IPS DF 6.9 (cell line): ENCODE measurements around the gene SLC26A8.

Experiments
- DNase-seq: peaks from one replicate; pipeline ENCODE4 v3.0.0-alpha.2; 2013; ENCODE audit warnings: low read depth, low spot score
- H3K27ac ChIP-seq: one replicate; pipeline ENCODE4 v1.5.1; 2013; ENCODE audit warnings: low read length, control low read depth
- H3K27me3 ChIP-seq: 2 replicates; pipeline ENCODE4 v1.6.1; 2013; ENCODE audit warnings: mild to moderate bottlenecking, low read length; ENCODE audit not compliant: control insufficient read depth, insufficient read depth
- H3K36me3 ChIP-seq: 2 replicates; pipeline ENCODE4 v1.6.1; 2013; ENCODE audit warnings: low read length; ENCODE audit not compliant: control insufficient read depth, insufficient read depth
- H3K4me1 ChIP-seq: 2 replicates; pipeline ENCODE4 v1.6.1; 2013; ENCODE audit warnings: low read length; ENCODE audit not compliant: control insufficient read depth, insufficient read depth
- H3K4me3 ChIP-seq: 2 replicates; pipeline ENCODE4 v1.5.1; 2013; ENCODE audit warnings: mild to moderate bottlenecking, low read length
- H3K9me3 ChIP-seq: 2 replicates; pipeline ENCODE4 v1.6.1; 2013; ENCODE audit warnings: low read length, inconsistent platforms; ENCODE audit not compliant: control insufficient read depth, insufficient read depth
- WGBS: extraction: QIAGEN DNeasy Blood & Tissue Kit; methylation state at CpG from one replicate; pipeline ENCODE4 v1.1.7; 2013; ENCODE audit warnings: mixed read lengths, missing lambda C conversion rate; ENCODE audit not compliant: insufficient read length, insufficient coverage; 5-methylcytosine and 5-hydroxymethylcytosine counted together

SLC26A8 gene, protein sequence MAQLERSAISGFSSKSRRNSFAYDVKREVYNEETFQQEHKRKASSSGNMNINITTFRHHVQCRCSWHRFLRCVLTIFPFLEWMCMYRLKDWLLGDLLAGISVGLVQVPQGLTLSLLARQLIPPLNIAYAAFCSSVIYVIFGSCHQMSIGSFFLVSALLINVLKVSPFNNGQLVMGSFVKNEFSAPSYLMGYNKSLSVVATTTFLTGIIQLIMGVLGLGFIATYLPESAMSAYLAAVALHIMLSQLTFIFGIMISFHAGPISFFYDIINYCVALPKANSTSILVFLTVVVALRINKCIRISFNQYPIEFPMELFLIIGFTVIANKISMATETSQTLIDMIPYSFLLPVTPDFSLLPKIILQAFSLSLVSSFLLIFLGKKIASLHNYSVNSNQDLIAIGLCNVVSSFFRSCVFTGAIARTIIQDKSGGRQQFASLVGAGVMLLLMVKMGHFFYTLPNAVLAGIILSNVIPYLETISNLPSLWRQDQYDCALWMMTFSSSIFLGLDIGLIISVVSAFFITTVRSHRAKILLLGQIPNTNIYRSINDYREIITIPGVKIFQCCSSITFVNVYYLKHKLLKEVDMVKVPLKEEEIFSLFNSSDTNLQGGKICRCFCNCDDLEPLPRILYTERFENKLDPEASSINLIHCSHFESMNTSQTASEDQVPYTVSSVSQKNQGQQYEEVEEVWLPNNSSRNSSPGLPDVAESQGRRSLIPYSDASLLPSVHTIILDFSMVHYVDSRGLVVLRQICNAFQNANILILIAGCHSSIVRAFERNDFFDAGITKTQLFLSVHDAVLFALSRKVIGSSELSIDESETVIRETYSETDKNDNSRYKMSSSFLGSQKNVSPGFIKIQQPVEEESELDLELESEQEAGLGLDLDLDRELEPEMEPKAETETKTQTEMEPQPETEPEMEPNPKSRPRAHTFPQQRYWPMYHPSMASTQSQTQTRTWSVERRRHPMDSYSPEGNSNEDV

DNA sequence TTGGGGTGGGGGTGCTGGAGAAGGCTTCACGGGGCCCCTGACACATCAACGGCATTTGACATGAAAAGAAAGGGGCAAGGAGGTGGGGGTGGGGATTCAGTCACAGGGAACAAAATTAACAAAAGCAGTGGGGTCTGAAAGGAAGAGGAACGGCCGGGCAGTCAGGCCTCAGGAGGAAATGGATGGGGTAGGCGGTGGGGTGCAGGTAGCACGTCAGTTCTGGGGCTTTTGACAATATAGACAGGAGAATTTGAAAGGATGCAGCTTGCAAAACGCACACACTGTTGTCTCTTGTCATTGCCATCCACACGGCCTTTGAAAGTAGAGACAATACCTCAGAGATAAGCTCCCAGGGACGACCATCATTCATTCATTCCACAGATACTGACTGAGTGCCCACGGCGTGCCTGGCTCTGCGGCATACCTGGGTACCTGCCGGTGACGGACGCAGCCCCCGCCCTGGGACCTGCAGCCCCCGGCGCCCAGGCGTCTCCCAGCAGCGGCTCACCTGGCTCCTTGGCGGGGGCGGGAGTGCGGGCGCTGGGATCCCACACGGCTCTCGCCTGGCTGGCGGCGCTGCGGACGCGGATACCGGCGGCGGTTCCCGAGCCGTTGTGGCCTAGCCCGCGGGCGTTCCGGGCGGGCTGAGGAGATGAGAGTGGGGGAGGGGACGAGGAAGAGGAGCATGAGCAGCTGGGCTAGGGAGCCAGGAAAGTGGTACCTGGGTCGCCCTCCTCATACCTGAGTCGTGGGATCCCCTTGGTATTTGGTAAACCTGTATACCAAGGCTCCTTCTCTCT is at the start of gene SLC26A8:
Gene SLC26A8, minus strand, starts transcription at position 646 of the 800 bp plus-strand sequence. CDS start 4,934 bp downstream, outside the sequence.
- WGBS, result no CpG with 5 or more reads among the region's 44 CpGs
- peak within 1 kb of the TSS; percentile 42; the same call in 1 of the 2 replicates for H3K4me3 ChIP-seq

DNA sequence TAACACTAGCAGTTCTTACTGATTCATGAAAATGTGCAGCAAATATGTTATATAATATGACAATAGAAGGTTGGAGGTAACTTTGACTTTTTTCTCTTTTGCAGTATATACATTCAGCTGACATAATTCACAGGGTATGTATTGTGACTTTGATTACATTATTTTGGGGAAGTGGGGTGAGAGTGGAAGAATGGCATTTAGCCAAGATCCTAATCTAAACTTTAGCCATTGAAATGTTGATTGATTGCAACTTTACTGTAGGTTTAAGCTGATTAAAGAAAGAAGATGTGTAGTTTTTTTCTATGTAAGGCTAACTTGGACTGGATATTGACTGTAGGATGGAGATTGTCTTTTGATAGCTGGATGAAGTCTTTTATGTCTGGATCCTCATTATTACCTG is 49.1 kb upstream of the SLC26A8 start:
- Histone ChIP-seq H3K4me1 (no peaks in the 10 kb centered on the region), H3K27ac (no peak overlapping the region), H3K9me3 (no peaks in the 10 kb centered on the region), H3K4me3 (no peak overlapping the region), H3K27me3 (no peaks in the 10 kb centered on the region), H3K36me3 (no peaks in the 10 kb centered on the region)
- no peak for DNase-seq

More for the DNA sequence above, at the start of gene SLC26A8:
- Histone ChIP-seq H3K27ac (no peak within 1 kb of the TSS), H3K27me3 (no peaks in the 10 kb centered on the region), H3K36me3 (no peaks in the 10 kb centered on the region), H3K4me1 (peaks cover 7% of the 10 kb centered on the region), H3K9me3 (no peaks in the 10 kb centered on the region)
- no peak for DNase-seq

DNA sequence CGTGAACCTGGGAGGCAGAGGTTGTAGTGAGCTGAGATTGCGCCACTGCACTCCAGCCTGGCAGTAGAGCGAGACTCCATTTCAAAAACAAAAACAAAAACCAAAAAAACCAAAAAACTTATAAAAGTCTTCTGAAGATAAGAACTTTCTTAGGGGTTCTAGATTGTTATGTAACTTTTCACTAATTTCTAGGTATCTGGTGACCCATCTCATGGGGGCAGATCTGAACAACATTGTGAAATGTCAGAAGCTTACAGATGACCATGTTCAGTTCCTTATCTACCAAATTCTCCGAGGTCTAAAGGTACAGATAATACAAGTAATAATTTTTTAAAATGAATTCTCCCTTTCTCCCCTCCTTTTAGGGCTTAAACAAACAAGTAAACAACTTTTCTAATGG is 48.2 kb upstream of the SLC26A8 start:
- WGBS, result no CpG with 5 or more reads among the region's 4 CpGs
- DNase-seq, result no peak
- Histone ChIP-seq H3K4me3 (no peak overlapping the region), H3K36me3 (no peaks in the 10 kb centered on the region), H3K27ac (no peak overlapping the region), H3K4me1 (no peaks in the 10 kb centered on the region), H3K9me3 (no peaks in the 10 kb centered on the region), H3K27me3 (no peaks in the 10 kb centered on the region)

- WGBS, result no CpG with 5 or more reads among the region's 1 CpG
- Histone ChIP-seq H3K36me3 (no peaks in the 10 kb centered on the region), H3K4me1 (no peaks in the 10 kb centered on the region), H3K4me3 (no peak overlapping the region), H3K9me3 (no peaks in the 10 kb centered on the region), H3K27me3 (no peaks in the 10 kb centered on the region), H3K27ac (no peak overlapping the region)
- no peak for DNase-seq
These were observed 47.3 kb upstream of the SLC26A8 start for GRCh38 chr6:36071714-36072113.

DNA sequence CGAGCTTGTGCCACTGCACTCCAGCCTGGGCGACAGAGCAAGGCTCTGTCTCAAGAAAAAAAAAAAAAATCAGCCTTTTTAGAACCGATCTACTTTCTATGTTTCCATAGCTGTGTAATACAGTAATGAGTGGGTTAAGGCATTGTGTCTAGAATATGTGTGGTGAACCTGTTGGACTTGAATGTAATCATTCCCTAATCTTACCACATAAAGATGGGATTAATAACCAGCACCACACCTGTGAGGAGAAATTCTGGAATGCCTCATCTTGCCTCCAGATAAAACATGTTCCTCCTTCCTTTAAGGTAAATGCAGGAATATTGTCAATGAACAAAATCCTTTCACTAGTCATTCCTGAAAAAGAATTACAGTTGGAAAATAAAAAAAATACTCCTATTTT is 46.8 kb upstream of the SLC26A8 start:
- WGBS, result no CpG with 5 or more reads among the region's 3 CpGs
- Histone ChIP-seq H3K27ac (no peak overlapping the region), H3K4me1 (no peaks in the 10 kb centered on the region), H3K9me3 (no peaks in the 10 kb centered on the region), H3K4me3 (no peak overlapping the region), H3K27me3 (no peaks in the 10 kb centered on the region), H3K36me3 (no peaks in the 10 kb centered on the region)
- DNase-seq, result no peak

DNA sequence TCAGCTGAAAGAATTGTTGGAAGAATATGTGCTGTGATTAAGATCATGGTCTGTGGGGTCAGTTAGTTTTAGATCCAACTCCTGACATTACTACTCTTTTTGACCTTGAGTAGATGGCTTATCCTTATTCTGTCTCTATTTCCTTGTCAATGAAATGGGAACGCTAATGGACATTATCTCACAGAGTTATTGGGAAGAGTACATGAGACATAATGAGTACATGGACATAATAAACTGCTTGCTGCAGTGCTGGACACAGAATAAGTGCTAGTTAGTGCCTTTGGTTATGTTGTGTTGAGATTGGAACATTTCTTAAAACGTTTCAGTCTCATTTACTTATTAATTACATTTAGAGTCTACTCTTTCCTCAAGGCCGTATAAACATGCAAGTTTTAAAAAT is 45.8 kb upstream of the SLC26A8 start:
- DNase-seq, result no peak
- H3K27ac ChIP-seq, result no peak overlapping the region
- no peaks in the 10 kb centered on the region for H3K4me1 ChIP-seq
- H3K27me3 ChIP-seq, result no peaks in the 10 kb centered on the region
- no peak overlapping the region for H3K4me3 ChIP-seq
- H3K36me3 ChIP-seq, result no peaks in the 10 kb centered on the region
- H3K9me3 ChIP-seq, result no peaks in the 10 kb centered on the region
- no CpG with 5 or more reads among the region's 3 CpGs for WGBS

GRCh38 chr6:36069573-36069972 is 45.1 kb upstream of the SLC26A8 start:
- WGBS, result no CpG with 5 or more reads among the region's 1 CpG
- H3K36me3 ChIP-seq, result no peaks in the 10 kb centered on the region
- H3K27ac ChIP-seq, result no peak overlapping the region
- H3K9me3 ChIP-seq, result no peaks in the 10 kb centered on the region
- DNase-seq, result no peak
- no peak overlapping the region for H3K4me3 ChIP-seq
- H3K4me1 ChIP-seq, result no peaks in the 10 kb centered on the region
- H3K27me3 ChIP-seq, result no peaks in the 10 kb centered on the region

GRCh38 chr6:36068586-36068985 is 44.1 kb upstream of the SLC26A8 start:
- H3K9me3 ChIP-seq, result no peaks in the 10 kb centered on the region
- no peak overlapping the region for H3K4me3 ChIP-seq
- H3K36me3 ChIP-seq, result no peaks in the 10 kb centered on the region
- no peaks in the 10 kb centered on the region for H3K4me1 ChIP-seq
- no peak overlapping the region for H3K27ac ChIP-seq
- WGBS, result no CpG with 5 or more reads among the region's 3 CpGs
- no peaks in the 10 kb centered on the region for H3K27me3 ChIP-seq
- no peak for DNase-seq

- H3K4me3 ChIP-seq, result no peak overlapping the region
- H3K4me1 ChIP-seq, result no peaks in the 10 kb centered on the region
- no peaks in the 10 kb centered on the region for H3K36me3 ChIP-seq
- H3K27me3 ChIP-seq, result no peaks in the 10 kb centered on the region
- no peak overlapping the region for H3K27ac ChIP-seq
- DNase-seq, result no peak
- no peaks in the 10 kb centered on the region for H3K9me3 ChIP-seq
These were observed 43.6 kb upstream of the SLC26A8 start for GRCh38 chr6:36068012-36068392.

- WGBS, result no CpG with 5 or more reads among the region's 3 CpGs
- no peak overlapping the region for H3K4me3 ChIP-seq
- no peaks in the 10 kb centered on the region for H3K27me3 ChIP-seq
- no peaks in the 10 kb centered on the region for H3K36me3 ChIP-seq
- H3K4me1 ChIP-seq, result no peaks in the 10 kb centered on the region
- H3K9me3 ChIP-seq, result no peaks in the 10 kb centered on the region
- H3K27ac ChIP-seq, result no peak overlapping the region
- no peak for DNase-seq
These were observed 43.1 kb upstream of the SLC26A8 start for GRCh38 chr6:36067374-36068011.
